Endothelial cell of umbilical vein (primary cell): Measurements from ENCODE around the gene HNRNPK. TPM values are rescaled to one million over a fixed set of nuclear protein-coding genes. Genes with fewer than 3 reads are reported as not detected.

Experiments used
- BruUV-seq: library from RNA; stranded (reverse); fragments of 400-500 nt; replicated peaks from 2 replicates; lab custom pipeline; 2021; lab: Mats Ljungman, UMichigan
- CTCF ChIA-PET: fragments of 300-600, 350-600 bp; sonication (Branson Sonifier 250); formaldehyde crosslinking; loops from one replicate; lab custom pipeline; 2021; ENCODE audit warnings: antibody characterized with exemption, inconsistent platforms; lab: Charles Lee
- POLR2A ChIA-PET: fragments of 300-600, 350-600 bp; sonication (Branson Sonifier 250); formaldehyde crosslinking; loops from one replicate; lab custom pipeline; 2021; ENCODE audit warnings: antibody characterized with exemption, inconsistent platforms; lab: Charles Lee
- DNase-seq: peaks from one replicate; pipeline ENCODE4 v3.0.0-alpha.2; 2011; ENCODE audit warnings: low read depth, low spot score
- FAIRE-seq: peaks from 2 replicates; lab custom pipeline; 2011; peaks lifted over from hg19 to GRCh38; lab: Jason Lieb, UNC
- H2AFZ ChIP-seq: 2 replicates; pipeline ENCODE4 v1.6.0; 2012; ENCODE audit warnings: low read depth, low read length, control low read depth, inconsistent platforms
- H3K27ac ChIP-seq: 2 replicates; pipeline ENCODE4 v1.5.1; 2011; ENCODE audit warnings: low read depth, mild to moderate bottlenecking, control low read depth, low read length, moderate library complexity; ENCODE audit not compliant: insufficient read depth
- H3K27me3 ChIP-seq, 2 experiments: 2 replicates each; pipeline versions ENCODE4 v1.6.0 to v1.6.1; 2011; ENCODE audit warnings: low read length in 2 of 2, mixed read lengths in 1 of 2; ENCODE audit not compliant: control insufficient read depth in 2 of 2, insufficient read depth in 2 of 2
- H3K36me3 ChIP-seq, 2 experiments: 2 replicates in 1 of 2; 3 replicates in 1 of 2; pipeline ENCODE4 v1.5.1; 2011; ENCODE audit warnings: low read length in 2 of 2, mild to moderate bottlenecking in 1 of 2, moderate library complexity in 1 of 2; ENCODE audit not compliant: control insufficient read depth in 2 of 2, insufficient read depth in 2 of 2; ENCODE audit errors: extremely low read depth in 1 of 2
- H3K4me1 ChIP-seq: 3 replicates; pipeline ENCODE4 v1.5.1; 2011; ENCODE audit warnings: mild to moderate bottlenecking, low read length; ENCODE audit not compliant: control insufficient read depth, insufficient read depth; ENCODE audit errors: extremely low read depth
- H3K4me2 ChIP-seq: 2 replicates; pipeline ENCODE4 v1.6.1; 2011; ENCODE audit warnings: low read length, control low read depth, mixed read lengths; ENCODE audit not compliant: insufficient read depth
- H3K4me3 ChIP-seq, 3 experiments: fragments of 200-600 bp in 1 of 3; sonication (generic), shearing (Covaris generic) in 1 of 3; replicated peaks in 1 of 3; 2 replicates each; pipeline ENCODE4 v1.5.1; 2011 to 2016; ENCODE audit warnings: control low read depth in 3 of 3, low read length in 3 of 3, mild to moderate bottlenecking in 2 of 3, inconsistent platforms in 1 of 3, low read depth in 1 of 3, moderate library complexity in 1 of 3; ENCODE audit not compliant: insufficient read depth in 1 of 3
- H3K79me2 ChIP-seq: 2 replicates; pipeline ENCODE4 v1.6.0; 2012; ENCODE audit warnings: low read length, inconsistent platforms; ENCODE audit not compliant: control insufficient read depth, insufficient read depth
- H3K9ac ChIP-seq: replicated peaks from 2 replicates; pipeline ENCODE3; 2011; ENCODE audit warnings: low read length, control low read depth; ENCODE audit not compliant: insufficient read depth; ENCODE audit errors: extremely low read depth
- H3K9me1 ChIP-seq: replicated peaks from 3 replicates; pipeline ENCODE4 v1.6.0; 2011; ENCODE audit warnings: mild to moderate bottlenecking, low read length; ENCODE audit not compliant: control insufficient read depth, insufficient read depth; ENCODE audit errors: extremely low read depth
- H3K9me3 ChIP-seq: replicated peaks from 2 replicates; pipeline ENCODE4 v1.5.1; 2012; ENCODE audit warnings: low read length, inconsistent platforms; ENCODE audit not compliant: control insufficient read depth, insufficient read depth
- H4K20me1 ChIP-seq: replicated peaks from 2 replicates; pipeline ENCODE3; 2011; ENCODE audit warnings: mild to moderate bottlenecking, low read length; ENCODE audit not compliant: control insufficient read depth, insufficient read depth; ENCODE audit errors: extremely low read depth
- EZH2 ChIP-seq: IDR thresholded peaks from 2 replicates; pipeline ENCODE4 v1.6.1; 2012; ENCODE audit warnings: borderline replicate concordance, low read depth, mild to moderate bottlenecking, moderate library complexity, low read length, inconsistent platforms; ENCODE audit not compliant: severe bottlenecking
- FOS ChIP-seq: IDR thresholded peaks from 2 replicates; pipeline ENCODE4 v1.6.1; 2011; ENCODE audit warnings: mild to moderate bottlenecking, low read length, moderate library complexity, borderline replicate concordance; ENCODE audit not compliant: insufficient read depth
- GATA2 ChIP-seq: IDR thresholded peaks from 2 replicates; pipeline ENCODE4 v1.7.0; 2011; ENCODE audit warnings: low read depth, mild to moderate bottlenecking, moderate library complexity, mixed read lengths, low read length; ENCODE audit not compliant: insufficient read length, insufficient read depth
- JUN ChIP-seq: IDR thresholded peaks from 2 replicates; pipeline ENCODE4 v1.6.1; 2011; ENCODE audit warnings: borderline replicate concordance, low read depth; ENCODE audit not compliant: insufficient read length, insufficient read depth
- MYC ChIP-seq: IDR thresholded peaks from one replicate; pipeline ENCODE4 v1.6.1; 2011; ENCODE audit warnings: mild to moderate bottlenecking, low read depth, low read length
- POLR2A ChIP-seq: IDR thresholded peaks from 2 replicates; pipeline ENCODE4 v1.6.1; 2012; ENCODE audit warnings: low read depth, mild to moderate bottlenecking, control low read depth, low read length
- POLR2AphosphoS5 ChIP-seq: IDR thresholded peaks from 2 replicates; pipeline ENCODE4 v1.6.1; 2012; ENCODE audit warnings: low read depth, mild to moderate bottlenecking, control low read depth, low read length, moderate library complexity; ENCODE audit not compliant: insufficient read depth
- dilution Hi-C: fragments of 300-500 bp; cut with MboI; formaldehyde crosslinking; loops from one replicate; pipeline ENCODE4 v1.15.0; 2019; ENCODE audit warnings: low sequenced_read_pairs; ENCODE audit not compliant: extremely low pct_ligation_motif_present
- intact Hi-C: fragments of 100-400 bp; cut with micrococcal nuclease; formaldehyde crosslinking; loops from one replicate; pipeline ENCODE4 v1.10.0; 2022
- polyA plus RNA-seq, 4 experiments: library from polyadenylated mRNA; depleted of rRNA in 3 of 4; stranded (reverse) in 3 of 4; unstranded in 1 of 4; fragments of >200 nt; gene quantifications; 2 replicates each; pipeline versions ENCODE4 v1.2.1 to v1.2.3, GENCODE V29; 2011 to 2012; ENCODE audit warnings: missing spikeins in 1 of 4
- total RNA-seq: library from RNA; stranded (reverse); gene quantifications from 2 replicates; pipeline ENCODE4 v1.2.3, GENCODE V29; 2021
- TF ChIP-seq, protein P1 (sequence below), 2 donors: IDR thresholded peaks; 1 replicate in 1 of 2; 2 replicates in 1 of 2; pipeline ENCODE4 v1.5.1; 2011; ENCODE audit warnings: low read length in 2 of 2, mild to moderate bottlenecking in 2 of 2, moderate library complexity in 2 of 2, control low read depth in 1 of 2, inconsistent platforms in 1 of 2, low read depth in 1 of 2; ENCODE audit not compliant: insufficient read depth in 1 of 2; ENCODE audit errors: extremely low read depth in 1 of 2
- TF ChIP-seq, protein P2 (sequence below): IDR thresholded peaks from 2 replicates; pipeline ENCODE4 v1.6.1; 2011; ENCODE audit not compliant: insufficient read depth, insufficient read length

The HNRNPK gene
- total and polyA plus RNA-seq, 2 donors (not counting 3 experiments of a cell fraction or from before 2014, with no cell fraction given), result 399 to 663 TPM

DNA sequence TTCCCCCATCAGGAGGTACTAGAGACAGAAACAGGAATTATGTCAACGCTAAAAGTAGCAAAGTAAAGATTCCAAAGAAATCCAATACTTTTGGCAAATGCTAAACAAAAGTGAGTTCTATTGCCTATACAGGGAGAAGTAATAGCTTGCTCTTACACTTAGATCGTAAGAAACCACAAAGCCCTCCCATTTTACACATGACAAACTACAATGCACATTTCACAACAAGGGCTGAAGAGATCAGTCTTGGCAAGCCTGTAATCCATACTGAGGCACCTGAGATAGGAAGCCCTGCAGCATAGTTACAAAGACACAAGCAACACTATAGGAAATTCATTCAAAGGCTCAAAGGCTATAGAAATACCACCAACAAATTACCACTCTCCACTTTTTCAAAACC, 7.7 kb downstream of the HNRNPK start:
- ChIA-PET POLR2A (no interaction called here), CTCF (no interaction called here)
- no peak overlapping the region for H3K4me2 ChIP-seq
- H3K4me1 ChIP-seq, result peaks cover 2% of the 10 kb centered on the region
- TF ChIP-seq, protein P1, sequence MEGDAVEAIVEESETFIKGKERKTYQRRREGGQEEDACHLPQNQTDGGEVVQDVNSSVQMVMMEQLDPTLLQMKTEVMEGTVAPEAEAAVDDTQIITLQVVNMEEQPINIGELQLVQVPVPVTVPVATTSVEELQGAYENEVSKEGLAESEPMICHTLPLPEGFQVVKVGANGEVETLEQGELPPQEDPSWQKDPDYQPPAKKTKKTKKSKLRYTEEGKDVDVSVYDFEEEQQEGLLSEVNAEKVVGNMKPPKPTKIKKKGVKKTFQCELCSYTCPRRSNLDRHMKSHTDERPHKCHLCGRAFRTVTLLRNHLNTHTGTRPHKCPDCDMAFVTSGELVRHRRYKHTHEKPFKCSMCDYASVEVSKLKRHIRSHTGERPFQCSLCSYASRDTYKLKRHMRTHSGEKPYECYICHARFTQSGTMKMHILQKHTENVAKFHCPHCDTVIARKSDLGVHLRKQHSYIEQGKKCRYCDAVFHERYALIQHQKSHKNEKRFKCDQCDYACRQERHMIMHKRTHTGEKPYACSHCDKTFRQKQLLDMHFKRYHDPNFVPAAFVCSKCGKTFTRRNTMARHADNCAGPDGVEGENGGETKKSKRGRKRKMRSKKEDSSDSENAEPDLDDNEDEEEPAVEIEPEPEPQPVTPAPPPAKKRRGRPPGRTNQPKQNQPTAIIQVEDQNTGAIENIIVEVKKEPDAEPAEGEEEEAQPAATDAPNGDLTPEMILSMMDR (IDR thresholded peaks at IDR 0.05; ENCODE audit: extremely low read depth in 1 of 2, insufficient read depth in 1 of 2, low read depth in 1 of 2, low read length in 2 of 2), result no peak
- TF ChIP-seq, protein P2, sequence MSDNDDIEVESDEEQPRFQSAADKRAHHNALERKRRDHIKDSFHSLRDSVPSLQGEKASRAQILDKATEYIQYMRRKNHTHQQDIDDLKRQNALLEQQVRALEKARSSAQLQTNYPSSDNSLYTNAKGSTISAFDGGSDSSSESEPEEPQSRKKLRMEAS, result no peak
- TF ChIP-seq FOS (no peak), MYC (no peak), GATA2 (no peak), JUN (no peak), EZH2 (no peak), POLR2AphosphoS5 (no peak), POLR2A (no peak)
- peaks cover 60% of the 10 kb centered on the region for H3K79me2 ChIP-seq
- H3K4me3 ChIP-seq, result no peak overlapping the region
- intact Hi-C loops (no loop called here), dilution Hi-C loops (no loop called here)
- no peak overlapping the region for H3K9ac ChIP-seq
- FAIRE-seq, result no peak
- H2AFZ ChIP-seq, result no peak overlapping the region
- peaks cover 28 to 64% of the 10 kb centered on the region in 2 experiments for H3K36me3 ChIP-seq
- no TSS peak for BruUV-seq
- H3K27me3 ChIP-seq, result no peaks in the 10 kb centered on the region
- H4K20me1 ChIP-seq, result peaks cover 8% of the 10 kb centered on the region
- H3K27ac ChIP-seq, result no peak overlapping the region
- H3K9me1 ChIP-seq, result no peaks in the 10 kb centered on the region
- H3K9me3 ChIP-seq, result no peaks in the 10 kb centered on the region
- DNase-seq, result no peak
